GM19468 (cell line): ENCODE results near the gene ZIC3.
"Not testable (repeated sequence)": the region's sequence is repeated elsewhere in the genome, so short reads cannot be mapped to it uniquely, and the experiment has no call there.

Experiments used
- ATAC-seq: cut with Tn5 transposase; IDR thresholded peaks from one replicate; pipeline ENCODE4 v1.9.1; 2021; ENCODE audit warnings: mild to moderate bottlenecking, moderate library complexity, moderate number of reproducible peaks; ENCODE audit not compliant: unreplicated experiment; ENCODE audit errors: extremely low read depth

Gene ZIC3

DNA sequence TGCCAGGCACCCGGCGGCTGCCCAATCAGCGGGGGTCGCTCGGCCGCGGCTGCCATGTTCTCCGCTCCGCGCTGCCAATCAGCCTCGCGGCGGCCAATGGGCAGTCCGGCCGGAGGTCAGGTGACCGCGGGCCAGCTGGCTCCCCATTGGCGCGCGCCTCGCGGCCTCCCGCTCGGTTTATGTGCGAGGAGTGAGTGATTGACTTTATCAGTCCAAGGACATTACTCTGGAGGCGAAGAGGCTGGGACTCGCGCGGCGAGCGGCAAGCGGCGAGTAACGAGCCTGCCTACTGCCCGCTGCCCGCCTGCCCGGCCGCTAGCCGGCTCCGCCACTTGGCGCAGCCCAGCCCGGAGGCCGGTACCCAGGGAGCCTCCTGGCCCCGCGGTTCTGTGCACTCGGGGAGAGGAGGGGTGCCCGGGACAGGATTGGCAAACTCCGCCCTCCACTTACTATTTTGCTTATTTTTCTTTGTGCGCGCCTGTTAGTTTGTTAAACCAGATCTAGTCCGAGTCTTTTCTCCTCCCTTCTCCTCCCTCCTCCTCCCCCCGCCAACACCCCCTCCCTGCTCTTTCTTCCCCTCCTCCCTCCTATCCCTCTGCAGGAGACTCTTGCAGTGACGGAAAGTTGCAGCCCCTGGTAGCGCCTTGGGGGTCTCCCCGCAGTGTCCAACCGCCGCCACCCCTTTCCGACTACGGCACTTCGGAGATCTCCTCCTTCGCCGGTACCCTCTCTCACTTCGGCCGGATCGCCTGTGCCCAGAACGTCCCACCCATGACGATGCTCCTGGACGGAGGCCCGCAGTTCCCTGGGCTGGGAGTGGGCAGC is at the start of gene ZIC3:
Gene ZIC3, plus strand, starts transcription at position 207 of the 825 bp plus-strand sequence. Its CDS starts 565 bp downstream, at position 772.
- no peak for ATAC-seq

GRCh38 chrX:137519459-137519858 is 46.5 kb upstream of the ZIC3 start:
- no peak for ATAC-seq

- no peak for ATAC-seq
Observed at GRCh38 chrX:137545711-137546651, 19.9 kb upstream of the ZIC3 start.

GRCh38 chrX:137547291-137547690 is 18.6 kb upstream of the ZIC3 start:
- ATAC-seq: no peak

DNA sequence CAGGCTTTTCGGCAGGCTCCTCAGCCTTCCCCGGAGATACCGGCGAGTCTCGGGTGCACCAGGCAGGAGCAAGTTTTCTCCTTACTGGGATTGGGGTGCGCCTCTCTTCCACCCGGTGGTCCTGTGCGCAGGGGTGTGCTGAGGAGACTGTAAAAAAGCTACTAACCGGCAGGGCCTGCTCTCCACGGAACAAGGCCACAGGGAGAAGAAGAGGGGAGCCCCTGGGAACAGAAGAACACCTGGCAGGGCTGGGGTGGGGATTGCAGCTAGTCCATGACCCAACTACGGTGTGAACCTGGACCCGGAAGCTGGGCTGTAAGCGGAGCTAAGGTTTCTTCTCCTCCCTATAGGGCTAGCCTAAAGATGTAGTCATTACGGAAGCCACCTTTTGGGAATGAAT is 17.7 kb upstream of the ZIC3 start:
- ATAC-seq: no peak

GRCh38 chrX:137549073-137549472 is 16.9 kb upstream of the ZIC3 start:
- ATAC-seq: no peak

- ATAC-seq: no peak
Observed at GRCh38 chrX:137549851-137550664, 15.9 kb upstream of the ZIC3 start.

- no peak for ATAC-seq
Observed at GRCh38 chrX:137550665-137551261, 15.2 kb upstream of the ZIC3 start.

DNA sequence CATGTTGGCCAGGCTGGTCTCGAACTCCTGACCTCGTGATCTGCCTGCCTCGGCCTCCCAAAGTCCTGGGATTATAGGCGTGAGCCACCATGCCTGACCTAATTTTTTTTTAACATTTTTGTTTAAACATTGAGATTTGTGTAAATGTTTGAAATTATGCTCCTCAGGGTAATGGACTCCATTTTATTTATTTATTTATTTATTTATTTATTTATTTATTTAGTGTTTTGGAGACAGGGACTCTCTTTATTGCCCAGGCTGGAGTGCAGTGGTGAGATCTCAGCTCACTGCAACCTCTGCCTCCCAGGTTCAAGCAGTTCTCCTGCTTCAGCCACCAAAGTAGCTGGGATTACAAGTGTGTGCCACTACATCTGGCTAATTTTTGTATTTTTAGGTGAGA is 13.8 kb upstream of the ZIC3 start:
- not testable (repeated sequence) for ATAC-seq

DNA sequence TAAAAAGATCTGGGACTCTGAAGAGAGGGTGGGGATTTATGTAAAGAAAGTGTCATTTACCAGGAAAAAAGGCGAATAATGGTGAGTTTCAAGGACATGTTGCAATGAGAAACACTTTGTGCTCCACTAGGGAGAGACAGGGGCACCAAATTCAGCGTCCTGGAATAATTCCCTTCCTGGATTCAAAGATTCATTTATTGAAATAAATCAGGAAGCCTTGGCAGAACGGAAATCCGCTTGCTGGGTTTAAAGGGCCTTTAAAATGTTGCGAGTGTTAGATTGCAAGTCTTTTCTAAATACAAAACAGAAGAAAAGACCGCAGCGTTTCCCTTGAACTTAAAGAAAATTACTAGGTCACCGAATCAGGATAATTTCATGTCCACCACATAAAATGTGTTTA is 3.8 kb upstream of the ZIC3 start:
- ATAC-seq: no peak

GRCh38 chrX:137563681-137564651 is 2.0 kb upstream of the ZIC3 start:
- ATAC-seq: no peak

GRCh38 chrX:137565318-137565904 is 516 bp upstream of the ZIC3 start:
- ATAC-seq: no peak

DNA sequence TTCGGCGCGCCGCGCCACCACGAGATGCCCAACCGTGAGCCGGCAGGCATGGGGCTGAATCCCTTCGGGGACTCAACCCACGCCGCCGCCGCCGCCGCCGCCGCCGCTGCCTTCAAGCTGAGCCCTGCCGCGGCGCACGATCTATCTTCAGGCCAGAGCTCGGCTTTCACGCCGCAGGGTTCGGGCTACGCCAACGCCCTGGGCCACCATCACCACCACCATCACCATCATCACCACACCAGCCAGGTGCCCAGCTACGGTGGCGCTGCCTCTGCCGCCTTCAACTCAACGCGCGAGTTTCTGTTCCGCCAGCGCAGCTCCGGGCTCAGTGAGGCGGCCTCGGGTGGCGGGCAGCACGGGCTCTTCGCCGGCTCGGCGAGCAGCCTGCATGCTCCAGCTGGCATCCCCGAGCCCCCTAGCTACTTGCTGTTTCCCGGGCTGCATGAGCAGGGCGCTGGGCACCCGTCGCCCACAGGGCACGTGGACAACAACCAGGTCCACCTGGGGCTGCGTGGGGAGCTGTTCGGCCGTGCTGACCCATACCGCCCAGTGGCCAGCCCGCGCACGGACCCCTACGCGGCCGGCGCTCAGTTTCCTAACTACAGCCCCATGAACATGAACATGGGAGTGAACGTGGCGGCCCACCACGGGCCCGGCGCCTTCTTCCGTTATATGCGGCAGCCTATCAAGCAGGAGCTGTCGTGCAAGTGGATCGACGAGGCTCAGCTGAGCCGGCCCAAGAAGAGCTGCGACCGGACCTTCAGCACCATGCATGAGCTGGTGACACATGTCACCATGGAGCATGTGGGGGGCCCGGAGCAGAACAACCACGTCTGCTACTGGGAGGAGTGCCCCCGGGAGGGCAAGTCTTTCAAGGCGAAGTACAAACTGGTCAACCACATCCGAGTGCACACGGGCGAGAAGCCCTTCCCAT is 1.1 kb downstream of the ZIC3 start:
- ATAC-seq: no peak

DNA sequence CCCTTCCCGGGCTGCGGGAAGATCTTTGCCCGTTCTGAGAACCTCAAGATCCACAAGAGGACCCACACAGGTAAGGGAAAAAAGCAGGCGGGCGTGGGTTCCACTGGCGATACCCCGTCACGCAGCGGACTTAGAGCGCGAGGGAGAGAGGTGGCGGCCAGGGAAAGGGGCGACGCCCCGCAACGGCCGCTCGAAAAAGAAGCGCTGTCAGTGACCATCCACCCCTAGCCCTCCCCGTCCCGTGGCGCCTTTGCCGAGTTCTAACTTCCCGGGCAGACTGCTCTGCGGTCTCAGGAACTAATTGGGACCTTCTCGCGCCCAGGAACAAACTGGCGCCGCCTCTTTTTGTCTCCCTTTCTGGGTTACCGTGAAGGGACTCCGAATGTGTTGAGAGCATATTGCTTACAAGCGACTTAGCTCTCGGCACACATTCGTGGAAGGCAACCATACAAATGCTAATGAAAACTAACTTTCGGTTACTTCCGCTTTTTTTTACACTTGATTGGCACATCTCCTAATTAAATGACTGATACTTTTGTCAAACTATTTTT is 1.8 kb downstream of the ZIC3 start:
- ATAC-seq: no peak

- no peak for ATAC-seq
Observed at GRCh38 chrX:137568741-137569469, 3.0 kb downstream of the ZIC3 start.

- ATAC-seq: no peak
Observed at GRCh38 chrX:137569470-137569891, 3.6 kb downstream of the ZIC3 start.
